Caki2 (cell line): ENCODE measurements around the gene SLC4A8. TPM values are rescaled to one million over a fixed set of nuclear protein-coding genes. Genes with fewer than 3 reads are reported as not detected.

ENCODE experiments used
- DNase-seq: peaks from one replicate; pipeline ENCODE4 v3.0.0-alpha.2; 2015; ENCODE audit warnings: low read depth
- in situ Hi-C: cut with HindIII; loops from 2 replicates; pipeline ENCODE4 v1.10.0; 2016; ENCODE audit warnings: low sequenced_read_pairs, low pct_unique_long_range_greater_than_20kb, mixed read lengths
- total RNA-seq: library from RNA; depleted of rRNA; stranded (reverse); fragments of >200 nt; shearing (Covaris generic); gene quantifications from 2 replicates; pipeline ENCODE4 v1.2.3, GENCODE V29; 2014; ENCODE audit warnings: low replicate concordance

The SLC4A8 gene
- total RNA-seq, 1 experiment from 2014 or later, result 8.0 TPM

DNA sequence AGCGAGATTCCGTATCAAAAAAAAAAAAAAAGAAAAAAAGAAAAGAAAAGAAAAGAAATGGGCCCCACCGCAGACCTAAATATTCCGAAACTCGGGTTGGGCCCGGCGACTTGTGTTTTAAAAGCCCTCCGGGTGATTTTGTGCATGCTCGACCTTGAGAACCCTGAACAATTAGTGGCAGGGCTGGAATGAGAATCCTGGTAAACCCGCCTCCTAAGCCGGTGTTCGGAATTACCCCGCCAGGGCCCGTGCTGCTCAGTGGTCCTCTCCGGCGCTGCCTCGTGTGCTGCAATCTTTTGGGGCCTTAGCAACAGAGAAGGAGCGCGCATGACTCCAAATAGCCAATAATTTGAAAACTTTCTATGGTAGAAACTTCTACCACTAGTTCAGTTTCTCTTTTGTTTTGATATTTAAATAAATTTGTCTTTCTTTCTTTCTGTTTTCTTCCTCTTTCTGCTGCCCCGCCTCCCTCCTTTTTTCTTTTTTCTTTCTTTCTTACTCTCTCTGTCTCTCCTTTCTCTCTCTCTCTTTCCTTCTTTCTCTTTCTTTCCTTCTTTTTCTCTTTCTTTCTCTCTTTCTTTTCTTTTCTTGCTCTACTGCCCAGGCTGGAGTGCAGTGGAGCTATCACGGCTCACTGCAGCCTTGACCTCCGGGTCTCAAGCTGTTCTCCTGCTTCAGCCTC is 31.9 kb upstream of the SLC4A8 start:
- no peak for DNase-seq
- in situ Hi-C loops, result no loop called here

GRCh38 chr12:51393676-51394545 is 30.7 kb upstream of the SLC4A8 start:
- in situ Hi-C loops, result no loop called here
- no peak for DNase-seq

DNA sequence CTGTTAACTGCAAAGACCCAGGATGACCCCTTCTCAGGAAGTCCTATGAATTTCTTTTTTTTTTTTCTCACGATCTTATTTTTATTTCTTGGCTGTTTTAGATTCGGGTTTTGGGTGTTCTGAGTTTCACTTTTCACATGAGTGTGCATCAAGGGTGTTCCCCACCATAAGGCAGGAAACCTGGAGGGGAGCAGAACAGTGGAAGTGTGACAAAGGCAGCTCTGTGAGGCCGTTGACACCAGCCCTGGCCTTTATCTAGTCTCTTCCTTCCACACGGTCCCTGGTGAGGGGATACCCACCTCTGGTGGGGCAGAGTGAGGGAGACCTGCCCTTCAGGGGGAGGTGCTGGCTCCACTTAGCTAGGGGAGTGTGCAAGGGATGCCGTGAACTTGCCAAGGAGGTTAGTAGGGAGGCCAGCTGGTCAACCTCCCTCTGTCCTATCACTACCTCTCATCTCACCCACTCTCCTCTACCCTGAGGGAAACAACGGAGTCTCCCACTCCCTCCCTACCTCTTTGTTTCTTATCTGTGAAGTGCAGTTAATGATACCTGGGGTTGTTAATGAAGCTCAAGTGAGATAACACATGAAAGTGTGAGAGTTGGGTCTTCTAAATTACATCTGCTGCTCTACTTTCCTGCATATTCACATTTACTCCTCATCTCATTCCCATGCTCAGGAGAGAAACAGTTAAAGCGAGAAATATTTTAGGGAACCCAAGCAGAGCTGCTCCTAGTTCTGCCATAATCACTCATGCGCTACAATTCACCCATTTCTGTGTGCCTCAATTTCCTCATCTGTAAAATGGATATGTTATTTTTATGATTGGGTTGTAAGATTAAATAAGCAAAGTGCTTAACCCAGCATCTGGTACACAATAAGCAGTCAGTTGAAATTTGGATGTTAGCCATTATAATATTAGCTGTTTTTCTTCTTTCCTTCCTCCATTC is 29.1 kb upstream of the SLC4A8 start:
- in situ Hi-C loops, result no loop called here
- DNase-seq, result no peak

DNA sequence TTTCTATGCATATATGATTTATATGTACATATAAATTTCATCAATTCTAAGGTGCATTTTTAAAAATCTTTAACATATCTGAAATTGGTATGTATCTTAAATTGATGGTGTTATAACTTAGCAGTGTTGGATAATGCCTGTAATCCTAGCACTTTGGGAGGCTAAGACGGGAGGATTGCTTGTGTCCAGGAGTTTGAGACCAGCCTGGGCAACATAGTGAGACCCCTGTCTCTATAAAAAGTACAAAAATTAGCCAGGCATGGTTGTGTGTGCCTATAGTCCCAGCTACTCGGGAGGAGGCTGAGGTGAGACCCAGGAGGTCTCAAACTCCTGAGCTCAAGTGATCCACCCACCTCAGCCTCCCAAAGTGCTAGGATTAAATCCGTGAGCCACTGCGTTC is 27.0 kb upstream of the SLC4A8 start:
- in situ Hi-C loops, result no loop called here
- no peak for DNase-seq

DNA sequence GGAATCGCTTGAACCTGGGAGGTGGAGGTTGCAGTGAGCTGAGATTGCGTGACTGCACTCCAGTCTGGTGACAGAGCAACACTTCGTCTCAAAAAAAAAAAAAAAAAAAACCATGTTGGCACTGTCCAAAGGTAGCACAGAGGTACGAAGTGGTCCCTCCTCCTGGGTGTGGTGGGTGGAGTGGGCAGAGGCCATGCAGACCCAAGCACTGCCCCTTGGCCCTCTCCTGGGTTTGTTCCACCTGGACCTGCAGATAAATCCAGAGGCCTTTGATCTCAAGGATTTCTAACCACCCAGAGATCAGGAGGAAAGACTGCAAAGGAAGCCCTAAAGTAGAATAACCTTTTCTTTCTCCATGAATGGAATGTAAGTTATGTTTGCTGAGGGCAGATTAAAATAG is 24.7 kb upstream of the SLC4A8 start:
- in situ Hi-C loops, result no loop called here
- DNase-seq, result no peak

DNA sequence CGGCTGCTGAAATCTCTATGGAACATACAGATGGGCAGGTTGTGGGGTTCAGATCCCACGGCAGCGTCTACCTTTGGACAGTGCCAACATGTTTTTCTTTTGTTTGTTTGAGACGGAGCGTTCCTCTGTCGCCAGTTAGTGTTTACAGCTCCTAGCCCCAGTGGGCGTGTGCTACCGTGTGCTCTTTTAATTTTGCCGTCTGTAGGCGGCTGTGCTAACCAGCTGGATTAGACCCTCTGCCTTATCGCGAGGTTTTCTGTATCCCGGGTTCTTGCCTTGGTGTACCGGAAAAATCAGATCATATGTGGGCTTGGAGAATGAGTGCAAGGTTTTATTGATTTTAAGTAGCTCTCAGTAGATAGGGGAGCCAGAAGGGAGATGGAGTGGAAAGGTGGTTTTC is 23.6 kb upstream of the SLC4A8 start:
- DNase-seq, result no peak

DNA sequence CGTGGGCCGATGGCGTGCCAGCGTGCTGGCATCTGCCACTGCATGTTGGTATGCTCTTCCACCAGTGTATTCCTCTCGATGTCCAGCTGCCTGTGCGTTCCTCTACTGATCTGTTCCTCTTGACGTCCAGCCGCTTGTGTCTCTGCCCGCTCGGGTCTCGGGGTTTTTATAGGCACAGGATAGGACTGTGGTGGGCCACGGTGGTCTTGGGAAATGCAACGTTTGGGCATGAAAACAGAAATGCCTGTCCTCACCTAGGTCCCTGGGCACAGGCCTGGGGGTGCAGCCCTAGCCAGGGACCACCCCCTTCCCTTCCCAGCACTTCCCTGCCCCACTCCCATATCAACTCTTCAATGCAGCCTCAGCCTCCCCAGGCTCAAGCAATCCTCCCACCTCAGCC is 23.1 kb upstream of the SLC4A8 start:
- in situ Hi-C loops, result no loop called here
- DNase-seq, result no peak

More for the DNA sequence above, 23.6 kb upstream of the SLC4A8 start:
- in situ Hi-C loops, result no loop called here

GRCh38 chr12:51401900-51402299 is 22.7 kb upstream of the SLC4A8 start:
- no peak for DNase-seq
- in situ Hi-C loops, result no loop called here

GRCh38 chr12:51403159-51403558 is 21.5 kb upstream of the SLC4A8 start:
- DNase-seq, result no peak
- in situ Hi-C loops, result no loop called here

- no peak for DNase-seq
- in situ Hi-C loops, result no loop called here
Measured at GRCh38 chr12:51403681-51404136, 20.9 kb upstream of the SLC4A8 start.

- in situ Hi-C loops, result no loop called here
- no peak for DNase-seq
Measured at GRCh38 chr12:51404627-51405026, 20.0 kb upstream of the SLC4A8 start.

DNA sequence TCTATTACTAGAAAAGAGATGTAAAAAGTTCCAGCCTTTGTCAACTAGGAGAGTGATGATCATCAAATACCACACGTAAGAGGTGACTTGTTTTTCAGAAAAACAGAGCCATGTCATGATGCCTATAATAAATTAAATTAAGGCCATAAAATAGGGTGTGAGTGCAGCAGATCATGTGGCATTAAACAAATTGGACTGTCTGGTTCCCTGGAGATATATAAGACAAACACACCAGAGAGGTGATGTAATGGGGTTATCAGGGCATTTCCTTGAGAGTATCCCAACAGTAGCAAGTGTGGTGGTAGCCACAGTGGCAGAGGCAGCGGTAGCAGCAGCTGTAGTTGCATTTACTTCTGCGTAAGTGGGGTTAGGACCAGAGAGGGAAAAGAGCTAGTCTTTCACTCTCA is 18.8 kb upstream of the SLC4A8 start:
- in situ Hi-C loops, result no loop called here
- DNase-seq, result no peak

DNA sequence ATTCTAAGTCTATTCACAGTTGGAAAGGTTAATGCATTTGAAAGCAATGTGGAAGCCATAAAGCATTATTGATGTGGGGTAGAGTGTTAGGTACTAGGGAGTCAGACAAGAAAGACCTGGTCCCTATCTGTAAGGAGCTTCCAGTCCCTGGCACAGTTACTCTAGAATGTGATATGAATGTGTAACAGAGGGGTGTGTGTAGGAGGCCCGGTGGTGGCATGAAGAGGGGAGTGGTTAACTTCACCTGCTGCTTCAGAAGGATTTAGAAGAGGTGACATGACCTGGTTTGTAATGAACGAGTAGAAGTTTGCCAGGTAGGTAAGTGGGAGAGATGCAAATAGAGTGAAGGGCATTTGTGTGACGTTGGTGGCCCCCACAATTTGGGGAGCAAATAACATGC is 18.3 kb upstream of the SLC4A8 start:
- in situ Hi-C loops, result no loop called here
- no peak for DNase-seq

- in situ Hi-C loops, result no loop called here
- DNase-seq, result no peak
Measured at GRCh38 chr12:51406859-51407258, 17.8 kb upstream of the SLC4A8 start.

DNA sequence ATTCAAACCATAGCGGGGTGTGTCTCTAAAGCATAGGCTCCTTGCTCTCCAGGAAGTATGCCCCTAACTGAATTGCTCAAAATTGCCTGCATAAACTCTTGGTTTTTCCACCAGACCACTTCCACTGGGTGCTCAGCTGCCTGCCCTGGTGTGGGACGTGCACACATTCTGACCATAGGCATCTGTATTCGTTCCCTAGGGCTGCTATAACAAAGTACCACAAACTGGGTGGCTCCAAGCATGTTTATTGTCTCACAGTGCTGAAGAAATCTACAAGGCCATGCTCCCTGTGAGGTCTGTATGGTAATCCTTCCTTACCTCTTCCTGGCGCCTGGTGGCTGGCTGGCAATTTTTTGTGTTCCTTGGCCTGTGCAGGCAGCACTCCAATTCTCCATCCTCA is 17.0 kb upstream of the SLC4A8 start:
- in situ Hi-C loops, result no loop called here
- DNase-seq, result no peak

GRCh38 chr12:51409846-51410245 is 14.8 kb upstream of the SLC4A8 start:
- in situ Hi-C loops, result no loop called here

DNA sequence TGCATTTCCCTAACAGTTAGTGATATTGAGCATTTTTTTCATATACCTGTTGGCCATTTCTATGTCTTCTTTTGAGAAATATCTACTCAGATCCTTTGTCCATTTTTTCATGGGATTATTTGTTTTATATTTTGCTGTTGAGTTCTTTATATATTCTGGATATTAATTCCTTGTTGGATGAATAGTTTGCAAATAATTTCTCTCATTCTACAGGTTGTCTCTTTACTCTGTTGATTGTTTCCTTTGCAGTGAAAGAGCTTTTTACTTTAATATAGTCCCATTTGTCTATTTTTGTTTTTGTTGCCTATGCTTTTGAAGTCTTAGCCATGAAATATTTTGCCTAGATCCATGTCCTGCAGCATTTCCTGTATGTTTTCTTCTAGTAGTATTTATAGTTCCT is 11.5 kb upstream of the SLC4A8 start:
- no peak for DNase-seq
- in situ Hi-C loops, result no loop called here

More at GRCh38 chr12:51409846-51410245, 14.8 kb upstream of the SLC4A8 start:
- no peak for DNase-seq

- no peak for DNase-seq
- in situ Hi-C loops, result no loop called here
Measured at GRCh38 chr12:51413791-51414190, 10.8 kb upstream of the SLC4A8 start.

DNA sequence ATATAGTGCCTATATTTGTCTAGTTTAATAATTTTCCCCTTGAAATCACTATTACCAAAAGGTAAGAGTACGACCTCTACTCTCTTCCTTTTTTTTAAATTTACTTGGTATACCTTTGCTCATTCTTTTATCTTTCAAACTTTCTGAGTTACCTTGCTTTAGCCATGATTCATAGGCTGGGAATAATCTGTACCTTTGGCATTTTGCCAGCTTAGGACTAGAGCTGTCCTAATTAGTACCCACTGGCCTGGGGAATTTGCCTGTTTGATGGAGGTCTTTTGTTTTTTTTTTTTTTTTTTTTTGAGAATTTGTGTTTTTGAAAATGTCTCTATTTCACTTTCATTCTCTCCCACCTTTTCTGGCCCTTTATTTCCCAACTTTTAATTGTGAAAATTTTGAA is 8.7 kb upstream of the SLC4A8 start:
- DNase-seq, result no peak
- in situ Hi-C loops, result no loop called here
